Measurements from ENCODE around the gene SSBP3.

SSBP3 gene

DNA sequence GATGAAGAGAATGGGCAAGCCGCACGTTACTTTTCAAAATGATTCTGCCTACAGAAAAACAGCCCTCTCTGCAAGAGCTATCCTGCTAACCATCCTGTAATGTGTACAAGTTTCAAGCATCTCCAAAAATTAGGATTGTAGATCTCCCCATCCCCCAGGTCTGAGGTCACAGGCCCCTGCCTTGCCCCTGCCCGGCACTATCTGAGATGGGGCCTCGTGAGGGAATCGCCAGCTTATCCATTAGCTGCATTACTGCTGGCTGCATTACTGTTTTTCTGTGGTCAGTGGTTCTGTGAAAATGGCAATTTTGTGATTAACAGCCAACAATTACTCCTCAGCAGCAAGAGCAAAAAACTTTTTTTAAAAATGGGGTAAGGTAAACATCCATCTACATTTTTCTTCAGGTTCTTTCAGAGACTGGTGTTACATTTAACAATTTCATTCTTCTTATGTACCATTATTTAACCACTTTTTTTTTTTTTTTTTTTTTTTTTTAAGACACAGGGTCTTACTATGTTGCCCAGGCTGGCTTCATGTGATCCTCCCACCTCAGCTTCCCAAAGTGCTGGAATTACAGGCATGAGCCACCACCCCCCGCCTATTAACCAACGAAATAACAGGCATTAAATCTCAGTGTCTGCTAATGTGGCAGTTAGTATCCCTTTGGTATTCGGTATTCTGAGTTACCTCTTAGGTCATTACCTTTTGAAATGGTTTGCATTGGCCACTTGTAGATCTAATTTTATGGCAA is 122.4 kb downstream of the SSBP3 start:
- no peak for DNase-seq (ENCODE audit: low spot score)

DNA sequence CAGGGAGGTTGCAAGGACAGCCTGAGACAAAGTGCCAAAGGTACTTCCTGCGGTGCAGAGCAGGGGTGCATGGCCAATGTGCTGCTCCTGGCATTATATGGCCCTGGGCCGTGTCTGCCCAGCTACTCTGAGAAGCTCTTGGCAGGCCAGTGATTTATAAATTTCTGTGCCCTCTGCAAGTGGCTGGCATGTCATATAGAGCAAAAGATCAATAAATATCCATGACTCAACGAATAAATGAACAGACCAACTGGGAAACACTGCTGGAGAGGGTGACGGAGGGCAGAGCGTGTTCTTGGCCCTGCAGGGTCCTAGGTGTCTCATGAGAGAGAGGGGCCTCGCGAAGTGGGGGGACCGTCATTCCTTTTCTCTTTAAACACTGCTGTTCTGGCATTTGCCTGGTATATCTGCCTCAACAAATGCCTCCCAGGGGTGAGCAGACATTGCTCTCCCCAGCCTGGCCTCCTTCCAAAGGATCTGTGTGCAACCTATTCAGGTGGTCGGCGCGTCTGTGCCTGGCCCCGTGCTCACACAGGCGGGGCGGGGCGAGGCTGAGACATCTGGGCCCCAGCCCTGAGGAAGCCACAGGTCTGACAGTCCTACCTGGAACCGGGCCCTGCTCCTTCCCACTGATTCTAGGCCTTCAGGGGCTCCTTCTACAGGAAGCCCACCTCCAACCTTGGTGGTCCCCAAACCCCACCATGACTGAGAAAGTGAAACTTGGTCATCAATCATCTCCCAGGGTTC is 123.9 kb downstream of the SSBP3 start:
- DNase-seq (ENCODE audit: low spot score) = no peak

- DNase-seq (ENCODE audit: low spot score) = no peak
These were observed 125.5 kb downstream of the SSBP3 start for GRCh38 chr1:54280651-54281050.

DNA sequence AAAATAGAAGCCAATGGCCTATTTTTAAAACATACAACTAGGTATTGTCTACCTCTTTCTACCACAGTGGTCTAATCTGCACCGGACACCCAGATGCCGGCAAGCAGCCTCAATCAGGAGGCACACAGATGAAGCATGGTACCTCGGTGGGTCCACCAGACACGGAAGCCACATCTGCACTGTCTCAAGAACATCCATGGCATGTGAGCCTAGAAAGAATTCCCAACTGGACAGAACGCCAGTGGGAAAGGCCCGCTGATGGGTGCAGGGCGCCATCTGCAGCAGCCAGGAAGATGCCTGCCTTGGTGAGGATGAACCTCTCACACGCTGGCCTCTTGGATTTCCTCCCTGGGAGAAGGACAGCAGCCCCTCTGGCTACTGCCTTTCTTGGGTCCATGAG is 126.7 kb downstream of the SSBP3 start:
- DNase-seq (ENCODE audit: low spot score) = no peak

- DNase-seq (ENCODE audit: low spot score) = no peak
These were observed 127.2 kb downstream of the SSBP3 start for GRCh38 chr1:54278941-54279422.

GRCh38 chr1:54277451-54278341 is 128.5 kb downstream of the SSBP3 start:
- DNase-seq (ENCODE audit: low spot score) = no peak

- no peak for DNase-seq (ENCODE audit: low spot score)
These were observed 129.4 kb downstream of the SSBP3 start for GRCh38 chr1:54276617-54277450.

DNA sequence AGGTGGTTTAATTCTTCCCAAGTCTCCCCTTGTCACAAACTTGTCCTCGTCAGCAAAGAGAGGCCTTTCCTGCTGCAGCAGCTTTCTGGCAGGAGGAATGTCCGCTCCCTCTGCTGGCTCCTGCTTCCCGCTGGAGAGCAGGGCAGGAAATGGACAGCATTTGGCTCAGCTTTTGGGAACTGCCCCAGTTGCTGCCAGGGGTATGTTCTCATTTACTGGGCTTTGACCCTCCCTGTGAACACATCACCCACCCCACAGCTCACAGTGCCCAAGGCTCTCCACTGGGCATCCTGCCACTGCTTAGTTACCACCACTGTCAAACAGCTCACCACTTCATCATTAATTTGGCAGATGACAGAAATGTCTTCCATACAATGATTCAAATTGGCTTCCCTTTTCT is 130.8 kb downstream of the SSBP3 start:
- DNase-seq (ENCODE audit: low spot score) = no peak

DNA sequence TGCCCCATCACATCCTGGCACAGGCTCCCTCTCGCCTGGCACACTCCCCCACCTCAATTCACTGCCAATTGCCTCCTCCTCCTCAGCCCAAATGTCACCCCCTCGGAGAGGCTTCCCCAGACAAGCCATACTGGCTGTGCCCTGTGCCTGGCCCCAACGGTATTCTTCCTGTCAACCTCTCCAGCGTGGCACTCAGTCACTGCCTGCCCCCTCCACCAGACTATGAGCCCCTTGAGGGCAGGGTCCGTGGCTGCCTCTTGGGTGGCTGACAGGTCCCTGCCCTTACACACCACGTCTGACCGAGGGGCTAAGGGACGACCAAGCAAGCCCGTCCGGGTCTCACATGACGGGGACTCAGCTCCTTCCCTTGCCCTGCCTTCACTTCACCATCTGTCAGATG is 131.3 kb downstream of the SSBP3 start:
- no peak for DNase-seq (ENCODE audit: low spot score)

- DNase-seq (ENCODE audit: low spot score) = no peak
These were observed 131.7 kb downstream of the SSBP3 start for GRCh38 chr1:54274448-54274847.

GRCh38 chr1:54273795-54274163 is 132.4 kb downstream of the SSBP3 start:
- DNase-seq (ENCODE audit: low spot score) = no peak

DNA sequence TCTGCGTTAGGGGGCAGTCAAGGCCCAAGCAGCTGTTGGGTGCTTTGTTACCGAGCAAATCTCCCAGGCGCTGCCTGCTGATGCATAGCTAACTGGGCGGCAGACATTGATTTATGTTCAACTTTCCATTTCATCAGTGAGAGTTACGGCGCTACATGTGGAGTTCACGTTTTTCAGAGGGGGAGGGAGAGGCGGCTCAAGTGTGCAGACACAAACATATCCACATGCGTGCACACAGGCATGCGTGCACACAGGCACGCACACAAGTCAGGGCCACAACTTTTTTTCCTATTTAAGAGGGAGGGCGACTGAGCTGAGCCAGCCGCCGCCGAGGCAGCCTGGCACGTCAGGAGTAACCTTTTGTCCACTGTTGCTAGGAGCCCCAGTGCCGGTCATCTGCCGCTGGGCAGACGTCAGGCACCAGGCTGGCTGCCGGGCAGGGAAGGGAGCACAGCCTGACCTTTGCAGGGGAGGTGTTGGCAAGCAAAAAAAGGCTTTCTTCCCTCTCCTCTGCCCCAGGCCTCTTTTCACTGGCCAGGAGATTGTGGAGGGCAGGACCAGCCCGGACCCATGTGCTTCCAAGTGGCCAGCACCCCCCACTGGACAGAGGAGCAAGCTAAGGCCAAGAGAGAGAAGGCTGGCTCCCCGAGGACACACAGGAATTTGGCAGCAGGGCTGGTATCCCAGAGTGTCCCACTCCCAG is 133.0 kb downstream of the SSBP3 start:
- no peak for DNase-seq (ENCODE audit: low spot score)

- DNase-seq (ENCODE audit: low spot score) = no peak
These were observed 133.5 kb downstream of the SSBP3 start for GRCh38 chr1:54272772-54273091.

DNA sequence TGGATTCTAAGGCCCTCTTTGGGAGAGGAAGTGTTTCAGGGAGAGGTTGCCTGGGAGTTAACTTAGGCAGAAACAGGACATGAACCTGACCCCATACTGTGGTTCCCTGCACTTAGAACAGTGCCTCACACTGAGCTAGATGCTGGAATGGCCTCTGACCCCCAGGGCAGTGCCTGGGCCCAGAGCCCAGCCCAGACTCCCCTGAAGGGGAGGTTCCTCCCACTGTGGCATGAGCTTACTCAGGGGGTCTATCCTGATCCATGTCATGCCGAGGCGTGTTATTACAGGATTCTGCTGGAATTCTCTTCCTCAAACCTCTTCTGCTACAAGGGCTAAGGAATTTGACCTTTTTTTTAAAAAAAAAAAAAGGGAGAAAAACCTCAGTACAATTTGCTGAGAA is 134.1 kb downstream of the SSBP3 start:
- no peak for DNase-seq (ENCODE audit: low spot score)

GRCh38 chr1:54271341-54271740 is 134.9 kb downstream of the SSBP3 start:
- no peak for DNase-seq (ENCODE audit: low spot score)

DNA sequence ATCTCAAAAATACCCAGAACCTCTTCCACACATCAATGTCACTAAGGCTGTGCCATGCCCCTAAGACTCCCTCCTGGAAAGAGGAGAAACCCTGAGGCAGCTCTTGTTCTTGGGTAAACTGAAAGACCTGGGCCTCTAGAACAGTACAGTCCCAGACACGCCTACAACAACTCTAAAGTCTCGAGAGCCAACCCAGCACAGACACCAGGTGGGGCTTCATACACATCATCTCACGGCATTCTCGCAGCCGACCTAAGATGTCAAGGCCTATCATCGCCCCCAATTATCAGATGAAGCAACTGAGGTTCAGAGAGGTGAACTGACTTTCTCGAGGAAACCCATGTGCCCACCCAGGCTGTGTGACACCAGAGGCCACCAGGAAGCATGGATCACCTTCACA is 135.7 kb downstream of the SSBP3 start:
- DNase-seq (ENCODE audit: low spot score) = no peak

DNA sequence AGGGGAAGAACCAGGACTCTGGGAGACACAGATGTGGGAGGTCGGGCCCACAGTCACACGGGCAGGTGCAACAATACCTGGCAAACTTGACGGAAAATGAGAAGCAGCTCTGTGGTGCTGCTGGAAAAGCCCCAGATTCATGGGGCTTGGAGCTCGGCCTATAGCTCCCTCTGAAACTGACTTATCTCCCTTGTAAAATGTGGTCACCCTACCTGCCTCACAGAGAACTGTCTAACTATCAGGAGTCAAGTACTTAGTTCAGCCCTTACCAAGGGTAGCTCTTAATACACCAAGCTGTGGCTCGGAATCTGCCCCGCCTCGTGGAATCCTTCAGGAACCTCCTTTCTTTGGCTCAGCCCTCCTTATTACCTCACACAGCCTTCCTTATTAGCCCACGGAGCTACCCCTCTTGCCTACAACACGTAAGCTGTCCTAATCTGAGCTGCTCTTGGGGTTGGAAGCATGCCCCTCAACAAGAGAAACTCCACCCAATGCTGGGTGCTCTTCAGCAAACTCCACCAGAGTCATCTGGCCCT is 137.4 kb downstream of the SSBP3 start:
- DNase-seq (ENCODE audit: low spot score) = no peak

GRCh38 chr1:54267815-54268761 is 138.1 kb downstream of the SSBP3 start:
- DNase-seq (ENCODE audit: low spot score) = no peak

DNA sequence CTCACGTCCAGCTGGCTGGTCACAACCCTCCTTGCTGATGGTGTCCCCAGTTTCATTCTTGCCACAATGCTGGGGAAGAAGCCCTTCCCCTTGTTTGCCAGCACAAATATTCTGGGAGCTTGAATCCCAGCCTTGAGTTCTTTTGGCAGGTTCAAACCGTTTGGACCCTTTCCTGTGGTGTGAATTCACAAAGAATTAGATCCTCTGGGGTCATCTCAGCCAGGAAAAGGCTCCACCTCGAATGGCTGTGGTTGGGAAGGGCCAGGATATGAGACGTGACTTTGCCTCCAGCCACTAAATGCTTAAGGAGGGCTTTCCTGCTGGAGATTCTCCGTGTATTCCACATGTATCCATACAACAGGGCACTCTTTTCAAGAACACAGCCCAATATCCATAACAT is 139.3 kb downstream of the SSBP3 start:
- DNase-seq (ENCODE audit: low spot score) = no peak

DNA sequence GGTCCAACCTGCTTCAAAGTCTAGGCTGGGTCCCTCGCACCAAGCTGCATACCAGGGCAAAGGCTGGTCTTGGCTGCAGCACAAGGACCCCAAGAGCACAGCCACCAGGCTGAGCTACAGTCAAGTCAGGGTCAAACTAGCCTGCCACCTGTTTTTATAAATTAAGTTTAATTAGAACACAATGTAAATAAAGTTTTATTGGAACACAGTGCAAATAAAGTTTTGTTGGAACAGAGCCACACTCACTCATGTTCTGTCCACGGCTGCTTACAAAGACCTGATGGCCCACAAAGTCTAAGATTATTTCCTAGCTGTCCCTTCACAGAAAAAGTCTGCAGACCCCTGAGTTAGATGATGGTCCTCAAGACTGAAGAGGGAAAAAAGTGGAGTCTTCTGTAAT is 140.0 kb downstream of the SSBP3 start:
- DNase-seq (ENCODE audit: low spot score) = no peak

Data from CD4-positive, alpha-beta T cell treated with Interleukin-15 for 4 hours (primary cell).